Glutamatergic neuron (in vitro differentiated cells): ENCODE data around the gene GPC2. TPM values are rescaled to one million over a fixed set of nuclear protein-coding genes. Genes with fewer than 3 reads are reported as not detected.
"Not testable (repeated sequence)": the region's sequence is repeated elsewhere in the genome, so short reads cannot be mapped to it uniquely, and the experiment has no call there.

Experiments
- DNase-seq: peaks from one replicate; pipeline ENCODE4 v3.0.0; 2022
- H3K27ac Mint-ChIP-seq: one replicate; pipeline ENCODE4 v1.8.0; 2020; ENCODE audit warnings: mild to moderate bottlenecking, mixed read lengths, inconsistent platforms; ENCODE audit not compliant: unreplicated experiment
- H3K27me3 Mint-ChIP-seq: one replicate; pipeline ENCODE4 v1.8.0; 2020; ENCODE audit warnings: mild to moderate bottlenecking, moderate library complexity, mixed read lengths, inconsistent platforms; ENCODE audit not compliant: unreplicated experiment
- H3K36me3 Mint-ChIP-seq: one replicate; pipeline ENCODE4 v1.8.0; 2020; ENCODE audit warnings: mild to moderate bottlenecking, mixed read lengths, inconsistent platforms; ENCODE audit not compliant: unreplicated experiment
- H3K4me1 Mint-ChIP-seq: one replicate; pipeline ENCODE4 v1.8.0; 2020; ENCODE audit warnings: mild to moderate bottlenecking, low read depth, mixed read lengths, inconsistent platforms; ENCODE audit not compliant: unreplicated experiment
- H3K4me3 Mint-ChIP-seq: one replicate; pipeline ENCODE4 v1.8.0; 2020; ENCODE audit warnings: mild to moderate bottlenecking, mixed read lengths, inconsistent platforms; ENCODE audit not compliant: unreplicated experiment
- H3K9me3 Mint-ChIP-seq: one replicate; pipeline ENCODE4 v1.8.0; 2020; ENCODE audit warnings: mild to moderate bottlenecking, moderate library complexity, mixed read lengths, inconsistent platforms; ENCODE audit not compliant: unreplicated experiment
- long read RNA-seq: library from polyadenylated mRNA; unstranded; transcript quantifications from one replicate; pipeline ENCODE4 v2.0.0, GENCODE V29; 2020; ENCODE audit not compliant: unreplicated experiment
- total RNA-seq: library from RNA; stranded (reverse); fragmentation: NEBNext Ultra II Directional; extraction: Animal tissue kit (Norgen Biotek cat#: 25700); gene quantifications from one replicate; pipeline ENCODE4 v1.2.1, GENCODE V29; 2021; ENCODE audit not compliant: unreplicated experiment
- TF ChIP-seq, protein P1 (sequence below): fragments of 200-600 bp; sonication (generic); IDR thresholded peaks from one replicate; pipeline ENCODE4 v1.5.0; 2021; ENCODE audit not compliant: partially characterized antibody, unreplicated experiment

The GPC2 gene, protein sequence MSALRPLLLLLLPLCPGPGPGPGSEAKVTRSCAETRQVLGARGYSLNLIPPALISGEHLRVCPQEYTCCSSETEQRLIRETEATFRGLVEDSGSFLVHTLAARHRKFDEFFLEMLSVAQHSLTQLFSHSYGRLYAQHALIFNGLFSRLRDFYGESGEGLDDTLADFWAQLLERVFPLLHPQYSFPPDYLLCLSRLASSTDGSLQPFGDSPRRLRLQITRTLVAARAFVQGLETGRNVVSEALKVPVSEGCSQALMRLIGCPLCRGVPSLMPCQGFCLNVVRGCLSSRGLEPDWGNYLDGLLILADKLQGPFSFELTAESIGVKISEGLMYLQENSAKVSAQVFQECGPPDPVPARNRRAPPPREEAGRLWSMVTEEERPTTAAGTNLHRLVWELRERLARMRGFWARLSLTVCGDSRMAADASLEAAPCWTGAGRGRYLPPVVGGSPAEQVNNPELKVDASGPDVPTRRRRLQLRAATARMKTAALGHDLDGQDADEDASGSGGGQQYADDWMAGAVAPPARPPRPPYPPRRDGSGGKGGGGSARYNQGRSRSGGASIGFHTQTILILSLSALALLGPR
- total RNA-seq, result 530 TPM
- long read RNA-seq, transcript GPC2-201 (10 exons, 2,532 nt), result major isoform, 25 of 33 reads
- long read RNA-seq, partial matches to known transcripts, result 0 of 33 reads
- long read RNA-seq, other reads (novel, unspliced or antisense), result 7 of 33 reads

DNA sequence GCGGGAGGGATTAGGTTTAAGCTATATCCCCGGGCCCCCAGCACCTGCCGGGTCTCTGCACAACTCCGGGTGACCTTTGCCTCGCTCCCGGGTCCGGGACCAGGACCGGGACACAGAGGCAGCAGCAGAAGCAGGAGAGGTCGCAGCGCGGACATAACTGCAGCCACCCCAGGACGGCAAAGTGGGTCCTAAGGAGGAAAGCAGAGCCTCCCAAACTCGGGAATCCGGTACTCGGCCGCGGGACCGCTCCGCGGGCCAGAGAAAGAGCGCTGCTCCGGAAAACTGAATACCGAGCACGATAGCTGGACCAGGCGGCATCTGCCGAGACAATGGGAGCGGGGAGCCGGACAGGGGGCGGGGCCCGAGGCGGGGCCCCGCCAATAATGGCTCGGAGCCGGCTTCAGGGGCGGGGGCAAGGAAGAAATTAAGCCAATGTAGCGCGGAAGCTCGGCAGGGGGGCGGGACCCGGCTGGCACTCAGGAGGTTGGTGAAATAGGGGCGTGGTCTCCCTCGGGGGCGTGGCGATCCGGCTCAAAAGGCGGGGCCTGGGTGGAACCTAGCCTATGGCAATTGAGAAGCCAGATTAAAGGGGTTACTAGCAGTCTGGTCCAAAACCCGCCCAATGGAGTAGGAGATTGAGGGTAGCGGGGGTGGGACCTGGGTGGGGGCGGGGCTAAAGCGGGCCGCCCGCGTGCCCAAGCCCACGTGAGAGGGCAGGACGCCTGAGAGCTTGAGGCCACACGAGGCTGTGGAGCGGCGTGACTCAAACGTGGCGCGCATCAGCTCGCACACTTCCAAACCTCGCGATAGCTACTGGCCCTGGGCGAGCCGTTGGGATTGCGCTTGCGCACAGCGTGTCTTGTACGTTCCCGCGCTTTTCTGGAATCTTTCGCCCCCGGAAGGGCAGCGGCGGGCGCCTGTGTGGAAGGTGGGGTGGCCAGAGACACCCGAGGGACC, at the start of gene GPC2, which contains the start of gene STAG3:
GPC2 (minus strand) TSS at position 337 of the 957 bp plus-strand sequence; CDS start at position 155, 182 bp downstream.
STAG3 (plus strand) TSS at position 874 of the 957 bp plus-strand sequence. CDS start 2,639 bp downstream, outside the sequence.
- TF ChIP-seq, protein P1, sequence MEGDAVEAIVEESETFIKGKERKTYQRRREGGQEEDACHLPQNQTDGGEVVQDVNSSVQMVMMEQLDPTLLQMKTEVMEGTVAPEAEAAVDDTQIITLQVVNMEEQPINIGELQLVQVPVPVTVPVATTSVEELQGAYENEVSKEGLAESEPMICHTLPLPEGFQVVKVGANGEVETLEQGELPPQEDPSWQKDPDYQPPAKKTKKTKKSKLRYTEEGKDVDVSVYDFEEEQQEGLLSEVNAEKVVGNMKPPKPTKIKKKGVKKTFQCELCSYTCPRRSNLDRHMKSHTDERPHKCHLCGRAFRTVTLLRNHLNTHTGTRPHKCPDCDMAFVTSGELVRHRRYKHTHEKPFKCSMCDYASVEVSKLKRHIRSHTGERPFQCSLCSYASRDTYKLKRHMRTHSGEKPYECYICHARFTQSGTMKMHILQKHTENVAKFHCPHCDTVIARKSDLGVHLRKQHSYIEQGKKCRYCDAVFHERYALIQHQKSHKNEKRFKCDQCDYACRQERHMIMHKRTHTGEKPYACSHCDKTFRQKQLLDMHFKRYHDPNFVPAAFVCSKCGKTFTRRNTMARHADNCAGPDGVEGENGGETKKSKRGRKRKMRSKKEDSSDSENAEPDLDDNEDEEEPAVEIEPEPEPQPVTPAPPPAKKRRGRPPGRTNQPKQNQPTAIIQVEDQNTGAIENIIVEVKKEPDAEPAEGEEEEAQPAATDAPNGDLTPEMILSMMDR, result no peak
- peaks cover 13% of the 10 kb centered on the region for H3K27me3 Mint-ChIP-seq
- peaks cover 8% of the 10 kb centered on the region for H3K36me3 Mint-ChIP-seq
- peak within 1 kb of the TSS; percentile 94 for H3K27ac Mint-ChIP-seq
- H3K9me3 Mint-ChIP-seq, result peaks cover 12% of the 10 kb centered on the region
- peak; percentile 100 for DNase-seq
- H3K4me1 Mint-ChIP-seq, result peaks cover 12% of the 10 kb centered on the region
- peak within 1 kb of the TSS; percentile 98 for H3K4me3 Mint-ChIP-seq

DNA sequence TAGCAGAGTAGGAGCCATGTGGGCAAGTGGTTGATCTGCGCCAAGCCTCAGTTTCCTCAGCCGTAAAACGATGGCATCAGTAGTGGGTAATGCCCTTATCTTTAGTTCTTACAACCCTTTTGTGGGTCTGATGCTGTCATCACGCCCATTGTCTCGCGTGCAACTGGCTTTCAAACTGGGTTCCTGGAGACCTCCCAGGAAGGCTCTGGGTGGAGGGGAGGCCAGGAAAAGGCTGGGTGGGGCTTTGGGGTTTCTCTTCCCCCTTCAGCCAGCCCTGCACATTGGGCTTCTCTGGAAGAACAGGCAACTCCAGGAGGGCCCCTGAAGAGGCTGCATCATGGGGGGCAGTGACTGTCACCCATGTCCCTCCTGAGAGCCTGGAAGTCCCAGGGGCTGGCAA, 47.7 kb upstream of the GPC2 start:
- not testable (repeated sequence) for H3K36me3 Mint-ChIP-seq, DNase-seq, H3K4me1 Mint-ChIP-seq, H3K27ac Mint-ChIP-seq, H3K4me3 Mint-ChIP-seq, H3K27me3 Mint-ChIP-seq, H3K9me3 Mint-ChIP-seq

DNA sequence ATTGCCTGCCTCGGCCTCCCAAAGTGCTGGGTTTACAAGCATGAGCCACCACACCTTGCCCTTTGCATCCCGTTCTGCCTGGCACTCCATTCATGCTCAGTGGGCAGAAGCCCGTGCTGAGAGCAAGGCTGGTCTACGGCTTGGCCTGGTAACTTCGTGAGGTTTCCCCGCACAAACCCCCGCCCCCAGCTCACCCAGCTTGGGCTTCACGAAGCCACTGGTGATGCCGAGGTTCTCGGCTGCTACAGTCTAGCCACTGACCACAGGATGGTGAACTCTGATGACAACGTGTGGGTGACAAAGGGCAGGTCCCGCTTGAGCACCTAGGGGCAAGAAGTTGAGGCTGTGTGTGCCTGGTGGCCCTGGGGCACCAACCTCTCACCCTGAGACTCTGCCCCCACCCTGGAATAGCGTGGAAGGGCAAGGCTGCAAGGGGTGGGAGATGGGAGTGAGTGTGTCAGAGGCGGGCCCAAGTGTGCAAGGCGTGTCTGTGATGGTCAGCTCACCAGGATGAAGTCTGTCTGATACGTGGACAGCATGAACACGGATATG, 46.3 kb upstream of the GPC2 start:
- H3K27me3 Mint-ChIP-seq, H3K4me1 Mint-ChIP-seq, H3K27ac Mint-ChIP-seq: not testable (repeated sequence)

DNA sequence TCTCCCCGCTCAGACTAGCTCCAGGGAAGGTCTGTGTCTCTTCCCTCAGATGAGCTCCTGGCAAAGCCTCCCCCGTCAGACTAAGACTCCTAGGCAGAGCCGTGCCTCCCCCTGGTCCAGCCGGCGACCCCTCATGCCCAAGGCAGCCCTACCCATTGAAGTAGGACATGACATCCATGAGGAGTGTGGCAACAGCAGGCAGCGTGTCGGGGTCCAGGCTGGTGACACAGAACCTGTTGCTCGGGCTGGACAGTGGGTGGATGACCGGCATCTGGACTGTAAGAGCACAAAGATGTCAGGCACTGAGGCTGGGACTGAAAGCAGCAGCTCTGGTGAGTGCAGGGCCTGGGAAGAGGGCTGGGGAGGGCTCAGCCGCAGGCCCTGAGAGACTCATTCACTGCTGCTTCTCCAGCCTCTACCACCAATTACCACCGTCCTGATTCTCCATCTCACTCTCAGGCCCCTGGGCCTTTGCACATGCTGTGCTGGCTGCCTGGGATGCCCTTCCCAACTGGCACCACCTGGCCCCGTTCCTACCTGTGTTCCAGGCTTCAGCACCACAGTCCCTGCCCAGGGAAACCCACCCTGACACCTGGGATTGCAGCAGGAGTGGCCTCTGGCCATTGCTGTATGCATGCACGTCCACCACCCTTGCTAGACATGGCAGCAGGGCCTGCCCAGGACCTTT, 45.4 kb upstream of the GPC2 start:
- no peak overlapping the region for H3K4me3 Mint-ChIP-seq
- peaks cover 2% of the 10 kb centered on the region for H3K4me1 Mint-ChIP-seq
- H3K27me3 Mint-ChIP-seq, result peaks cover 6% of the 10 kb centered on the region
- H3K9me3 Mint-ChIP-seq, result no peaks in the 10 kb centered on the region
- H3K27ac Mint-ChIP-seq, result no peak overlapping the region
- DNase-seq, result no peak
- H3K36me3 Mint-ChIP-seq, result no peaks in the 10 kb centered on the region
- TF ChIP-seq, protein P1, result no peak

More for the DNA sequence above, 46.3 kb upstream of the GPC2 start:
- DNase-seq, H3K4me3 Mint-ChIP-seq, H3K36me3 Mint-ChIP-seq, H3K9me3 Mint-ChIP-seq: not testable (repeated sequence)

DNA sequence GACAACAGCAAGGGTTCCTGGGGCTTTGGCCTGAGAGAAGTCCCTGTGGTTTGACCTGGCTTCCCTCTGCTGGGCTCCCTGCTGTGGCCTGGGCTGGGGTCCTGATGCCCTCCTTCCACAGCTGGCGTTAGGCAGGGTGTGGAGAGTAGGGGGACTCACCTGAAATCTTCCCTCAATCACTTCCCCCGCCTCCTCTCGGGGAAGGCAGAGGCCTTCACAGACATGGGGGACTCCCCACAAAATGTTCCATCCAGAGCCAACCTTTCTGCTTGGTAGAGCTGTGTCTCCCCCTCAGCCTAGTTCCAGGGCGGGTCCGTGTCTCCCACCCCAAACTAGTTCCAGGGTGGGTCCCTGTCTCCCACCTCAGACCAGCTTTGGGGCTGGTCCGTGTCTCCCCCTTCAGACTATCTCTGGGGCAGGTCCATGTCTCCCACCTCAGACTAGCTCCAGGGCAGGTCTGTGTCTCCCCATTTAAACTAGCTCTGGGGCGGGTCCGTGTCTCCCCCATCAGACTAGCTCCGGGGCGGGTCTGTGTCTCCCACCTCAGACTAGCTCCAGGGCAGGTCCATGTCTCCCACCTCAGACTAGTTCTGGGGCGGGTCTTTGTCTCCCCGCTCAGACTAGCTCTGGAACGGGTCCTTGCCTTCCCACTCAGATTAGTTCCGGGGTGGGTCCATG, 44.7 kb upstream of the GPC2 start:
- H3K36me3 Mint-ChIP-seq, result no peaks in the 10 kb centered on the region
- no peak for DNase-seq
- H3K4me3 Mint-ChIP-seq, result peak overlapping the region; percentile 42
- H3K27ac Mint-ChIP-seq, result no peak overlapping the region
- peaks cover 2% of the 10 kb centered on the region for H3K4me1 Mint-ChIP-seq
- H3K9me3 Mint-ChIP-seq, result no peaks in the 10 kb centered on the region
- TF ChIP-seq, protein P1, result no peak
- H3K27me3 Mint-ChIP-seq, result peaks cover 6% of the 10 kb centered on the region
